Occipital lobe (tissue), 2 donors: ENCODE results near the gene GPX4. TPM values are rescaled to one million over a fixed set of nuclear protein-coding genes. Genes with fewer than 3 reads are reported as not detected.

Experiments used
- DNase-seq: peaks from one replicate; lab custom pipeline; 2025; lab: John Stamatoyannopoulos, UW
- total RNA-seq: library from RNA; depleted of rRNA; stranded (reverse); fragments of >200 nt; gene quantifications from one replicate; pipeline ENCODE4 v1.2.3, GENCODE V29; 2014

GPX4 gene
- total RNA-seq, 1 donor from 2014 or later: 83.8 TPM

DNA sequence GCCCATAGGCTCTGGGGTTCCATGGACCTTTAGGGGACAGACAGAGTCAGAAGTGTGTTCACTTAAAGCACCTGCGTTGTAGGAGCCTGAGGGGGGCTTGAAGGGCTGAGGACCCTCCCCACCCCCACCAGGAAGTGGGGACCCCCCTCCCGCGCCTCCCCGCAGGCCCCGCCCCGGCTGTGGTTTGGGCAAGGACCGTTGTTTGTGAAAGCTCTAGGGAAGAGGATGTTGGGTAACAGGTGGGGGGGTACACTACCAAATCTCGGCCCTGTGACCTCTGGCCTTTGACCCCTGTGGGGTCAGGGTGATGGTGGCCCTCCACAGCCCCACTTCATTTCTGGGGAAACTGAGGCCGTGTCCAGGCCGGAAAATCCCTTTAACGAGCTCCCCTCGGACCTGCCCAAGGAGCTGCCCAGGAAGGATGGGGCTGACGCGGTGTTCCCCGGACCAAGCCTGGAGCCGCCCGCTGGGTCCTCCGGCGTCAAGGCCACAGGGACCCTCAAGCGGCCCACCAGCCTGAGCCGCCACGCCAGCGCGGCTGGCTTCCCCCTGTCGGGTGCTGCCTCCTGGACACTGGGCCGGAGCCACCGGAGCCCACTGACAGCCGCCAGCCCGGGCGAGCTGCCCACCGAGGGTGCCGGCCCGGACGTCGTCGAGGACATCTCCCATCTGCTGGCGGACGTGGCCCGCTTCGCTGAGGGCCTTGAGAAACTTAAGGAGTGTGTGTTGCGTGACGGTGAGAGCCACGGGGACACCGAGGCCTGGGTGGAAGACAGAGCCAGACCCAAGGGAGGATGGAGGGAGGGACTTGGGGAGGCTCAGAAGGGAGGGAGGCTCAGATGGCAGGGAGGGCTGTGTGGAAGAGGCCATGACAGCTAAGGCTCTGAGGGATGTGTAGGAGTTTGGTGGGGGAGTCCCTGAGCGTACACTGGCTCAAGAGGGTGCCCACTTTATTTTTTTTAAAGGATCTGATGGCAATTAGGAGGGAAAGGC, 35.5 kb upstream of the GPX4 start:
- DNase-seq: no peak

- DNase-seq: no peak
Observed at GRCh38 chr19:1069009-1069779, 34.6 kb upstream of the GPX4 start.

DNA sequence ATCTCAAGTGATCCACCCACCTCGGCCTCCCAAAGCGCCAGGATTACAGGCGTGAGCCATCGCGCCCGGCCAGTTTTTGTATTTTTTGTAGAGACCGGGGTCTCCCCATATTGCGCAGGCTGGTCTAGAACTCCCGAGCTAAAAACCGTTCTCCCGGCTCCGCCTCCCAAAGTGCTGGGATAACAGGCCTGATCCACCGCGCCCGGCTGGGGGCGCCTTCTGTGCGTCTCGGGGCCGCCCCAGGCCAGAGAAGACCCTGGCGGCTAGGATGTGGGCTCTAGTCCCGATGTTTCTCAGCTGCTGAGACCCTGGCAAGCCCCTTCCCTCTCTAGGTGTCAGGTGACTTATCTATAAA, 33.2 kb upstream of the GPX4 start:
- no peak for DNase-seq

GRCh38 chr19:1070931-1071791, 32.6 kb upstream of the GPX4 start:
- DNase-seq: no peak

DNA sequence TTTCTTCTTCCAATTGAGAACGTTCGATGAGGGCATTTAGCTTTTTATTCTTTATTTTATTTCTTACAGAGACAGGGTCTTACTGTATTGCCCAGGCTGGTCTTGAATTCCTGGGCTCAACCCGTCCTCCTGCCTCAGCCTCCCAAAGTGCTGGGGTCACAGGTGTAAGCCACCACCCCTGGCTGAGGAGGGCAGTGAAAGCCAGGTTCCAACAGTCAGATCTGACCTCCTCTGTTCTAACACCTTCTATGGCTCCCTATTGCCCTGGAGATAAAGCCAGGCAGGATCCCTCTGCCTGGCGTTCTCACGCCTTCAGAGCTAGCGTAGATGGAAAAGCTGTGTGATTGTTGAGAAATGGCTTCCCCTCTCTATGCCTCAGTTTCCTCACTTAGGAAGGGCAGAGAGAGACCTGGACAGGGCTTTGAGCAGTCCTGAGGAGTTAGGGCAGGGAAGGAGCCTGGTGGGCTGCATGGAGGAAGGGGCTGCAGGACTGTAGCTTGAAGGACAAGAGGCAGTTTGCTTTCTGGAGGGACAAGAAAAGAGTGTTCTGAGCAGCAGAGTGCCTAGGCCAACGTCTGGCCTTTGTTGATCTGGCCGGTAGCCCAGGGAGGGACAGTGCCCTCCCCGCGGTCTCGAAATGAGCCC, 31.3 kb upstream of the GPX4 start:
- no peak for DNase-seq

DNA sequence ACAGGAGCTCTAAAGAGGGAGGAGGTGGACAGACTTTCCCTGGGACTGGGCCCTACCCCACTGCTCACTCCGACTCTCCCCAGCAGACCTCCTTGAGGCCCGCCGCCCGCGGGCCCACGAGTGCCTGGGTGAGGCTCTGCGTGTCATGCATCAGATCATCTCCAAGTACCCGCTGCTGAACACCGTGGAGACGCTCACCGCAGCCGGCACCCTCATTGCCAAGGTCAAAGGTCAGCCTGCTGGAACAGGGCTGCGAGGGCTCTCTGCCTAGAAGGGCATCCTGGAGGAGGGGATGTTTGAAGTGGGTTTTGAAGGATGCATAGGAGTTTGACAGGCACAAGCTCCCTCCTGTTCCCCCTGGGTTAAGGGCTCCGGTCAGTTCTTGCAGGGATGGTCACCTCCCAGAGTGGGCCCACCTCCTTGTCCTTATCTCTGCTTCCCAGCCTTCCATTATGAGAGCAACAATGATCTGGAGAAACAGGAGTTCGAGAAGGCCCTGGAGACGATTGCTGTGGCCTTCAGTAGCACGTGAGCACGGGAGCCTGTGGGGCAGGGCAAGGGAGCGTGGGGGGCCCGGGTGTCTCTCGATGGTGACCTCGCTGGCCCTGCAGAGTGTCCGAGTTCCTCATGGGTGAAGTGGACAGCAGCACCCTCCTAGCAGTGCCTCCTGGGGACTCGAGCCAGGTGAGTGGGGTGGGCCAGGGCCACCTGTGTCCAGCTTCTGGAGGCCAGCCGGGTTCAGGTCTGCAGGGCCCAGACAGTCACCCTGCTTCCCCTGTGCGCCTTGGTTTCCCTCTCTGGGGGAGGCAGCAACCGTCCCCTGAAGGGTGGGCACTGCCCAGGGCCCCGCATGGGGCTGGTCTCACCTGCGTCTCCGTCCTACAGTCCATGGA, 30.5 kb upstream of the GPX4 start:
- no peak for DNase-seq

DNA sequence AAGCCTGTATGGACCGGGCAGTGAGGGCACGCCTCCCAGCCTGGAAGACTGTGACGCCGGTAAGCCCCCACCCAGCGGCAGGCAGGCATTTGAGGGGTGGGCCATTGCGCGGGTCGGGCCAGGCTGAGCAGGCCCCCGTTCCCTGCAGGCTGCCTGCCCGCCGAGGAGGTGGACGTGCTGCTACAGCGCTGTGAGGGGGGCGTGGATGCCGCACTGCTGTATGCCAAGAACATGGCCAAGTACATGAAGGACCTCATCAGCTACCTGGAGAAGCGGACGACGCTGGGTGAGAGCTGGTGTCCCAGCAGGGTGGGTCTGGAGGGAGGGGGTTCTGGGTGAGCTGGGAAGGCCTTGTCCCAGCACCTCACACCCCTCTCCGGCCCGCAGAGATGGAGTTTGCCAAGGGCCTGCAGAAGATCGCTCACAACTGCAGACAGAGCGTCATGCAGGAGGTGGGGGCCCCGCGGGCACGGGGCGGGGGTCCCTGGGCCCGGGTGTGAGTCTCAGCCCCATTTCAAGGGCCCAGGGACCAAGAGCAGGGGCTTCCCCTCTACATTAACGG, 29.8 kb upstream of the GPX4 start:
- DNase-seq: no peak

DNA sequence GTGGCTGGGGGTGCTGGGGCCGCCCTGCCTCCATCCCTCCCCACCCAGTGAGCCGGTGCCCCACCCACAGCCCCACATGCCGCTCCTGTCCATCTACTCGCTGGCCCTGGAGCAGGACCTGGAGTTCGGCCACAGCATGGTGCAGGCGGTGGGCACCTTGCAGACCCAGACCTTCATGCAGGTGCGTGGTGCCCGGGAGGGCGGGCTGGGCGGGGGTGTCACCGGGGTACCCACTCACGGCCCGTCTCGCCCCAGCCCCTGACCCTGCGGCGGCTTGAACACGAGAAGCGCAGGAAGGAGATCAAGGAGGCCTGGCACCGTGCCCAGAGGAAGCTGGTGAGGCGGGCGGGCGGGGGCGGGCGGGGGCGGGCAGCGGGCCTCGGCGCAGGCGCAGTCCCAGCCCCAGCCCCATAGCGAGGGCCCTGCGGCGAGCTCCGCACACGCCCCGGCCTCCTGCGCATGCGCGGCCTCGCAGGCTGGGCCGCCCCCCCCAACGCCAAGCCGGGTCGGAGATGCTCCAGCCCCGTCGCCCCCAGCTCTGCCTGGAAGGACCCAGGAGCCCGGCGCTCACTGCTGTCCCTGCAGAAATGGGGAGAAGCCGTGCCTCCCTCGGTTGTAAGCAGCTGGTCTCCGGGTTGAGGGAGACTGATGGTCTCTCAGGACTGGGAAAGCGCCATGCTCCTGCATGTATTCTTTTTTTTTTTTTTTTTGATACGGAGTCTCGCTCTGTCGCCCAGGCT, 29.1 kb upstream of the GPX4 start:
- no peak for DNase-seq

DNA sequence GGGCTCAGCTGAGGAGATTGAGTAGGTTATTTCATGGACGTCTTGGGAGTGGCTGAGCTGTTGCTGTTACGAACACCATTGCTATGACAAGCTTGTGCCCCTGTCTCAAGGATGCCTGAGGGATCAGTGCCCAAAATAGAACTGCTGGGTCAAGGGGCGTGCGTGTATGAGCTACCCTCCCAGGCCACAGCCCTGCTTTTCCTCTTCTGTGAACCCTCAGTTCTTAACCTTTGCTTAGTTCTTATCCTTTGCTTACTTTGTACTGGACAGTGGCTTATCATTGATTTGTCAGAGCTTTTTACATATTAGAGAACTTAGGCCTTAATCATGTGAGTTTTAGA, 27.8 kb upstream of the GPX4 start:
- no peak for DNase-seq

- DNase-seq: no peak
Observed at GRCh38 chr19:1076951-1077350, 26.8 kb upstream of the GPX4 start.

GRCh38 chr19:1079566-1080111, 24.2 kb upstream of the GPX4 start:
- DNase-seq: no peak

DNA sequence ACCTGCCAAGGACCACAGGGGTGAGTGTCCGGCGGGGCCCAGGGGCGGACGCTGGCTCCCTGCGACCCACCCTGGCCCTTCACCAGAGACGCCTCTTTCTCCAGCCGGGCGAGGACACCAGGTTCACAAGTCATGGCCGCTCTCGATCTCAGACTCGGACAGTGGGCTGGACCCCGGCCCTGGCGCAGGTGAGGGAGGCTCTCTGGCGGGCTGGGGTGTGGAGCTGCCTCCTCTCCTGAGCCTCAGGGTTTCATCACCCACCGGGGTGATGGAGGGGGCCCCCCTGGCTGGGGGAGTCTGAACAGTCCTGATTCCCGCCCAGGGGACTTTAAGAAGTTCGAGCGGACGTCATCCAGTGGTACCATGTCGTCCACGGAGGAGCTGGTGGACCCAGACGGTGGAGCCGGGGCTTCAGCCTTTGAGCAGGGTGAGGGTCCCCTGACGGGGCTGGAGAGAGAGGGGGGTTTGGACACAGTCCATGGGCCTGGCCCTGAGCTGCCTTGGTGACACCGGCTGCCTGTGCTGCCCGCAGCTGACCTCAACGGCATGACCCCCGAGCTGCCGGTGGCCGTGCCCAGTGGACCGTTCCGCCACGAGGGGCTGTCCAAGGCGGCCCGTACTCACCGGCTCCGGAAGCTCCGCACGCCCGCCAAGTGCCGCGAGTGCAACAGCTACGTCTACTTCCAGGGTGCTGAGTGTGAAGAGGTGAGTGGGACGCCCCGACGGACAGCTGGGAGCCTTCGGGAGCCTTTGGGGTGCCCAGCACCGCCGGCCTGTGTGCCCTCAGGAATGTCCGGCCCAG, 23.2 kb upstream of the GPX4 start:
- no peak for DNase-seq

- no peak for DNase-seq
Observed at GRCh38 chr19:1081301-1082164, 22.3 kb upstream of the GPX4 start.

GRCh38 chr19:1082165-1082927, 21.4 kb upstream of the GPX4 start:
- no peak for DNase-seq

- no peak for DNase-seq
Observed at GRCh38 chr19:1082928-1083816, 20.6 kb upstream of the GPX4 start.
